Stimulated activated CD8-positive, alpha-beta memory T cell treated with anti-CD3 and anti-CD28 coated beads, Interleukin-15, amount 100 ng/mL, for 4 hours (primary cell): Measurements from ENCODE around the gene NTN3.
"Not testable (repeated sequence)": the region's sequence is repeated elsewhere in the genome, so short reads cannot be mapped to it uniquely, and the experiment has no call there.

Experiments
- DNase-seq, 2 donors: peaks; one replicate each; pipeline ENCODE4 v3.0.0-alpha.2; 2020; ENCODE audit warnings: low read depth in 2 of 2

NTN3 gene

DNA sequence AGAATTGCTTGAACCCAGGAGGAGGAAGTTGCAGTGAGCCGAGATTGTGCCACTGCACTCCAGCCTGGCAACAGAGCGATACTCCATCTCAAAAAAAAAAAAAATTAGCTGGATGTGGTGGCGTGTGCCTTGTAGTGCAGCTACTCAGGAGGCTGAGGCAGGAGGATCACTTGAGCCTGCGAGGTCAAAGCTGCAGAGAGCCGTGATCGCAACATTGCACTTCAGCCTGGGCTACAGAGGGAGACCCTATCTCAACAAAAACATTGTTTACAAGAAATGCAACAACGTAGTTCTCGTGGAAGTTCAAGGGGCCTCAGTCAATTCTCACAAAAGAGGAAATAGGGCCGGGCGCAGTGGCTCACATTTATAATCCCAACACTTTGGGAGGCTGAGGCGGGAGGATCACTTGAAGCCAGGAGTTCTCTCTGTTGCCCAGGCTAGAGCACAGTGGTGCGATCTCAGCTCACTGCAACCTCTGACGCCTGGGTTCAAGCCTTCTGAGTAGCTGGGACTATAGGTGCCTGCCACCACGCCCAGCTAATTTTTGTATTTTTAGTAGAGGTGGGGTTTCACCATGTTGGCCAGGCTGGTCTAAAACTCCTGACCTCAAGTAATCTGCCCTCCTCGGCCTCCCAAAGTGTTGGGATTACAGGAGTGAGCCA lies 29.8 kb upstream of the NTN3 start:
- DNase-seq = not testable (repeated sequence)

DNA sequence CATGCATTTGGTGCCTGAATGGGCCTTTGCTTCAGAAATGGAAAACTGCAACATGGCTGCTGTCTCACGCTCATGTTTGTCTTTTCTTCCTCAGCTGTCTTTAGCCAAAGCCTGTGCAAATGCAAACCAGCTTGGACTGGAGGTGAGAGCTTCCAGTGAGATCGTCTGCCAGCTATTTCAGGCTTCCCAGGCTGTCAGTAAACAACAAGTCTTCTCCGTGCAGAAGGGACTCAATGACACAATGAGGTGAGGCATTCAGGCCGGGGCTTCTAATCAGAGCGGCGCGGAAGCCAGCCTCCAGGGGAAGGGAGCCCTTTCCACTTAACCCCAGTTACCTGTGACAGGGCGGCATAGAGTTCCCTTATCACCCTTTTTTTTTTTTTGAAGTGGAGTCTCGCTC lies 27.5 kb upstream of the NTN3 start:
- DNase-seq = no peak

DNA sequence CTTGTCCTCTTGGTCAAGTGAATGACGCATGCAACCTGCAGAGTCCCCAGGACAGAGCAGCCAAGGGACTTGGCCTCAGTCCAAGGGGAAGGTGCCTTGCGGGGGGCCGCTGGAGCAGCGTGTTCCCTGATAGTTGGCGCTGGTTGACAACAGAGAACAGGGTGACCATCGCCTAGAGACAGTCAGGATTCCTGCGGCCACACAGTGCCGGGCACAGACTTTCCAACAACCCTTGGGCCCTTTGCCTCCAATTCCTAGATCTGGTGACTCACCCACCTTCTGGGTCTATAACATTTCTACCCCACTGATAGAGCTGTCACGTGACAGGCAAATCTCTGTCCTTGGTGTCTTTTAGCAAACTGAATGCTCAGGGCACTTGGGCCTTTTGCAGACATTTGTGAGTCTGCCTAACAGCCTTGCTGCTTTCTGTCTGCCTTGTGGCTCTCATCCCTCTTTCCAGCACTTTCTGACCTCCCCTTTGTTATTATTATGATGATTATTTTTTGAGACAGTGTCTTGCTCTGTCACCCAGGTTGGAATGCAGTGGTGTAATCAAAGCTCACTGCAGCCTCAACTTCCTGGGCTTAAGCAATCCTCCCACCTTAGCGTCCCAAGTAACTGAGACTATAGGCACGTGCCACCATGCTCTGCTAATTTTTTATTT lies 23.0 kb upstream of the NTN3 start:
- DNase-seq = no peak

DNA sequence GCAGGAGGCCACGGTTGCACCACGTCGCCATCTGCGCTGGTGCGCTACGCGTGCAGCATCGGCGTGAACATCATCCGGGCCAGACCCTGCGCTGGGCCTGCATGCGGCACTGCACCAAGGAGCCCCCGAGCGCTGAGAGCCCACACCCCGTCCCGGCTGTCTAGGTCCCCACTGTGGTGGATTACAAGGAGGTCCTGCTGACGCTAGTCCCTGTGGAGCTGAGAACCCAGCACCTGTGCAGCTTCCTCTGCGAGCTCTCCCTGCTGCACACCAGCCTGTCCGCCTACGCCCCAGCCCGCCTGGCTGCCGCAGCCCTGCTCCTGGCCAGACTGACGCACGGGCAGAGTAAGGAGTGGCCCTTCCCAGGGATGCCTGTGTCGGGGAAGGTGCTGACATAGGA lies 22.0 kb upstream of the NTN3 start:
- DNase-seq = no peak

DNA sequence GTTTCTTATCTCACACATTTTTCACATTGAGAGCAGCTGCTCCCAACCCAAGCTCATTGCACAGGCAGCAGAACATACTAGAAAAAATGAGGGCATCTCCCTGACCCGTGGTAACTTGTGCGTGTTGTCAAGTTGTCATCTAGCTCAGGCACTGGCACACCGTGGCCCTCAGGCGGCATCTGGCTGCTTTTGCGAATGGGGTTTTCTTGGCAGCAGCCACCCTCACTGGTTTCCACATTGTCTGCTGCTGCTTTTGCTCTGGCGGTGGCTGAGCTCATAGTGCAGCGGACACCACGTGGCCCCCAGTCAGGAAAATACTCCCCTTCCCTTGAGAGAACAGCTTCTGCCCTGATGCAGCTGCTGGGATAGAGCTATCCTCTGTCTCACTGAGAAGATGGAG lies 20.6 kb upstream of the NTN3 start:
- DNase-seq = no peak

DNA sequence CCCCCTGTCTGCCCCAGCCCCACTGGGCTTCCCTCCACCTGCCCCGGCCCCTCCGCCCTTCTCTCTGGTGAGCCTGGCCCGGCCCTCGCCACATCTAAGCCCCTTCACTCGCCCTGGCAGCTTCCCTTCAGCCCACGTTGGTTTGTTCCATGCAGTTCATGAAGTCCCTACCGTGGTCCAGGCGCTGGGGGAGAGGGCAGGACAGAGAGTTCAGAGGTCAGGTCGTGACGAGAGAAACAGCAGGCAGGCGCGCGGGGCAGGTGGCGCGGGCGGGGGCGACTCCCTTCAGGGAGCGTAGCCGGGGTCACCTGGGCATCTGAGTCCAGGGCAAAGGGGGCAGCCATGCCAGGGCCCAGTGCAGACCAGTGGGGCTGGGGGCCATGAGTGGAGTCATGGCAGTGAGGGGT lies 20.1 kb upstream of the NTN3 start:
- DNase-seq = no peak

DNA sequence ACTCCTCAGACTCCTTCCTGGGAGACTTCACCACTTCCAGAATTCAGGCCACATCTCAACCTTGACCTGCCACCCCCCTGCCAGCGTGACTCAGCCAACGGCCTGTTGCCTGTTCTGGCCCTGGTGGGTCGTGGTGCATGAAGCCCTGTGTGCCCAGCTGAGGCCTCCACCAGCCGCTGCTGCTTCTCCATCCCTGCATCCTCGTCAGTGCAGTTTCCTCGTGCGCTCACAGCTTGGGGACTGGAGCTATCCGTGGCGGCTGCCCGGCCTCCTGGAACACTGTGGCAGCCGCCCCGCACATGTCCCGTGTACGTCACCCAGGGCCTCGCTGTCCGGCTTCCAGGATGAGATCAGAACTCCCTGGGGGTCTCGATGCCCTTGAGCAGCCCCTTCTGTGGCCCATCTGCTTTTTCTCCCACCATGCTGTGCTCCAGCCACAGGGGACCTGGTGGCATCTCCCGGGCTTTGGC lies 19.2 kb upstream of the NTN3 start:
- no peak for DNase-seq

DNA sequence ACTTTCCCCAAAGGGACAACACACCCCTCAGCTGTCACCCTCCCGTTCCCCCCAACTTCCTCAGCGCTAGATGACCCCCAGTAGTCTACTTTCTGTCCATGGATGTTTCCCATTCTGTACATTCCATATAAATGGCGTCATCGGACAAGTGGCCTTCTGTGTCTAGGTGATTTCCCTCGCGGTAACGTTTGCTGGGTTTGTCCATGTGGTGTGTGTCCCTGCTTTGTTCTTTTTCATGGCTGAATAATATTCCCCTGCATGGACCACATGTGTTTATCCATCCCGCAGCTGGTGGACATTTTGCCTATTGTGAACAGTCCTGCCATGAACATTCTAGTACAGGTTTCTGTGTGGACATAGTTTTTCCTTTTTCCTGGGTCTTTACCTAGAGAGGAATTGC lies 18.4 kb upstream of the NTN3 start:
- DNase-seq = no peak

DNA sequence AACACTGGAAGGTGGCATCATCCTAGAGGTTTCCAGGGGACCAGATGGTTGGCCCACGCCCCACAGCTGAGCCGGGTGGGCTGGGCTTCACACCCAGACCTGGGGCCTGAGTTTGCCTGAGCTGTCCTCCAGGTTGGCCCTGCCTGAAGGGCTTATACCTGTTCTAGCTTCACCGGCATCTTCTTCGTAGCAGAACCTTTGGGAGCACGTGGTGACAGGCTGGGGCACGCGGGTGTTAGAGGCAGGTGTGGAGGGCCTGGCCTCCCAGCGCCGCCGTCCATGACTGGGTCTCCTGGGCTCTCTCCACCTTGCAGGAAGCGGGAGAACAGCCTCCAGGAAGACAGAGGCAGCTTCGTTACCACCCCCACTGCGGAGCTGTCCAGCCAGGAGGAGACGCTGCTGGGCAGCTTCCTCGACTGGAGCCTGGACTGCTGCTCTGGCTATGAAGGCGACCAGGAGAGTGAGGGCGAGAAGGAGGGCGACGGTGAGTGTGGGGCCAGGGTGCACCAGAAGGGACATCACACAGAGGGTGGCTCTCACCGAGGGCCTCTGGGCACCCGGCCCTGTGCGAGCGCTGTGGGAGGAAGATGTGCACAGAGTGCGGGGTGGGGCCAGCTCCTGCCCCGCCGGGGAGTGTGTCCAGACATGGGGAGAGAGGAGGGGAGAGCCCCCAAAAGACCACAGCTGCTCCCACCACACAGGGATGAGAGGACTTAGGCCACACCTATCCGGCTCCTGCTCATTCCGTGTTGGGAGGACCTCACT lies 15.8 kb upstream of the NTN3 start:
- no peak for DNase-seq

DNA sequence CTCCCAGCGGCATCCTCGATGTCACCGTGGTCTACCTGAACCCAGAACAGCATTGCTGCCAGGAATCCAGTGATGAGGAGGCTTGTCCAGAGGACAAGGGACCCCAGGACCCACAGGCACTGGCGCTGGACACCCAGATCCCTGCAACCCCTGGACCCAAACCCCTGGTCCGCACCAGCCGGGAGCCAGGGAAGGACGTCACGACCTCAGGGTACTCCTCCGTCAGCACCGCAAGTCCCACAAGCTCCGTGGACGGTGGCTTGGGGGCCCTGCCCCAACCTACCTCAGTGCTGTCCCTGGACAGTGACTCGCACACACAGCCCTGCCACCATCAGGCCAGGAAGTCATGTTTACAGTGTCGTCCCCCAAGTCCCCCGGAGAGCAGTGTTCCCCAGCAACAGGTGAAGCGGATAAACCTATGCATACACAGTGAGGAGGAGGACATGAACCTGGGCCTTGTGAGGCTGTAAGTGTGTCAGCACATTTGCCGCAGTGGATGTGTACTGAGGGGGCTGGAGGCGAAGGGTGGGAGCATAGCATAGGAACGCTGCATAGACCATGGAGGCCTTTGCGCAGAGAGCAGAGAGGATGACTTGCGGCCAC lies 14.4 kb upstream of the NTN3 start:
- DNase-seq = no peak

DNA sequence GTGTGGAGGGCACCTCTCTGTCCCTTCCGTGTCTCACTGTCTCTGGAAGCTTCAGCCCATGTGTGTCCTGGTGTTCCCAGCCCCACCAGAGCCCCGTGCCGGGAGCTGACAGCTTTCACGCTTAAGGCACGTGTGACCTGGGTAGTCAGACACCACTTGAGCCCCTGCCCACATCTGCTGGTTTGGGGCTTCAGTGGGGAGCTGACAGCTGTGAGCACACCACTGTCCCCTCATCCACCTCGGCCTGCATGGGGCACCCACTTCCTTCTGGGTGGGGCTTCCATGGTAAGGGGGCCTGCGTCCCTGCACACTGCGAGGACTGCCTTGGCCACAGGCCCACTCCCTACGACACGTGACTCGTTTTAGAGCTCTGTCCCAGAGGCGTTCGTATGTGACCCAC lies 13.8 kb upstream of the NTN3 start:
- no peak for DNase-seq

DNA sequence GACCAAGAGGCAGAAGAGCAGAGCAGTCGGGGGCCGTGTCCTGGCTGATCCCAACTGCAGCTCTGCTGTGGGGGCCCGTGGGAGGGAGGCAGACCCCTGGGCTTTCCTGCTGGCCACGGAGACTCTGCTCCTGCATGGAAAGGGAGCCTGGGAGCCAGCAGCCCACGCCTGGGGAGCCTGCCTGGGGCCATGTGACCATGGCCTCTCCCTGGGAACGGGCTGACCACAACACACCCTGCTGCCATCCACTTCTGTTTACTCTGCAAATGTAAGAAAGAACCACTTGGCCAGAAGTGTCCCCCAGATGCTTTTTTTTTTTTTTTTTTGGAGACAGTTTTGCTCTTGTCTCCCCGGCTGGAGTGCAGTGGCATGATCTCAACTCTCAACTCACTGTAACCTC lies 13.2 kb upstream of the NTN3 start:
- DNase-seq = no peak

DNA sequence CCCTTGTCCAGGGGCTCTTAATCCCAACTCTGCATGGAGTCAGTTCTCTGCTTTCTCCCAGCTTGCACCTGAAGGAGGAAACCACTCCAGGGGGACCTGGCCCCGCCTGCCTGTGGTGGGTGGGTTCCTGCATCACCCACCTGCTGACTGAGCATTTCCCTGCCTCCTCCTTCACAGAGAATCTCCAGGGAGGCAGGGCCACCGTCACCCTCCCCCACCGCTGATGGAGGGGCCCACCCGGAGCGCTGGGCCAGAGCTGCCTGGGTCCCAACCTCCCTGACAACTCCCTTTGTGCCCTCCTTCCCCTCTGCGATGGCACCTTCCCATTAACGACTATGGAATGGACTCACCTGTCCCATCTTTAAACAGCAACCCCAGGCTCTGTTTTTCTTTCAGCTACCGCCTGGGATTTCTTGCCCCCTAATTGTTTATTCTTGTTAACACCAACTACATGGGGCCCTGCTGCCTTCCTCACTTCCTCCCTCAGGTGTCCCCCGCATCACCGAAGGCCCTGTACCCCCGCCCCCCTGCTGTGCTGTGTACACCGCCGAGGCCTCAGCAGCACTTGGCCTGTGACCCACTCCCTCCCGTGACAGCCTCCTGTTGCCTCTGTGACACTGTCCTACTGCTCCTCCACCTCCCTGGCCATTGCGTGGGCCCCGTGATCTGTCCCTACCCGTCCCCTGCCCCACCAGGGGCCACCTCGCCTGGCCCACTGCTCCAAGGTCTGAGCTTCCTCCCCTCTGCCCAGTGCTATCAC lies 12.0 kb upstream of the NTN3 start:
- no peak for DNase-seq

DNA sequence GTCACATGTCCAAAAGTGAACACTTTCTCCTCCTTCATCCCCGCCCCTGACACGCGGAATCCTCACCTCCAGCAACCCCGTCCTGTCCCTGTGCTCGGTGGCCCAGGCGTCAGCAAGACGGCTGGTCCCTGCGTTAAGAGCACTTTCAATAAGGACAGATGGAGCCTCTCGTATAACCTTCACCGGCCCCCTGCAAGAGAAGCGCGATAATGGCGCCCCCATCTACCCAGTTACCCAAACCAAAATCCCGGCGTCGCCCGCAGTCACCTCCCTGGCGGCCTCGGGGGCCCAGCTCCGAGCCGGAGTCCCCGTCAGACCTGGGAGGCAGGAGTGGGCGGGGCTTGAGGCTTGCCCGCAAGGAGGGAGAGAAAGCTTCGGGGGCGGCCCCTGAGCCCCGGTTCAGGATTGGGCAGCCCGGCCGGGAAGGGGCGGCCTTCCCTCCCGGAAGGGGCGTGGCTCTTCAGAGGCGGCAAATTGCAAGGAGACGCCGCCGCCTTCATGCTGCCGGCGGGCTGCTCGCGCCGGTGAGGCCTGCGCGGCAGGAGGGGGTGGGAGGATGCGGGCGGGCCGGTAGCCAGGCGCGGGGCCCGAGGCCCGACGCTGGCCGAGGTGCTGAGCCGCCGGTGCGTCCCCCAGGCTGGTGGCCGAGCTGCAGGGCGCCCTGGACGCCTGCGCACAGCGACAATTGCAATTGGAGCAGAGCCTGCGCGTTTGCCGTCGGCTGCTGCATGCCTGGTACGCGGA lies 11.3 kb upstream of the NTN3 start, which contains the start of gene TEDC2:
TEDC2 (plus strand) TSS at position 463 of the 744 bp plus-strand sequence; CDS start at position 499, 36 bp downstream.
- peak; percentile 93 to 94 for DNase-seq

DNA sequence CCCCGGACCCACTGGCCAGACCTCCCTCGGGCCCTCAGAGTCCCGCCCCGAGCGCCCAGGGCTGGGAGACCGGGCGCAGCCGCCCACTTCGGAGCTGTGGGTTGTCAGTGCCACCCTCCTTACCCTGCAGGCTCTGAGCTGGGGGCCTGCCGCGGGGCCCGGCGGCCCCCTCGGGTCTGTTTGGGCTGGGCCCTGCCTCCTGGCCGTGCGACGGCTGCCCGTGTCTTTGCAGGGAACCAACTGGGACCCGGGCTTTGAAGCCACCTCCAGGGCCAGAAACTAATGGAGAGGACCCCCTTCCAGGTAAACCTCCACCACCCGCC lies 10.7 kb upstream of the NTN3 start:
- DNase-seq = no peak

DNA sequence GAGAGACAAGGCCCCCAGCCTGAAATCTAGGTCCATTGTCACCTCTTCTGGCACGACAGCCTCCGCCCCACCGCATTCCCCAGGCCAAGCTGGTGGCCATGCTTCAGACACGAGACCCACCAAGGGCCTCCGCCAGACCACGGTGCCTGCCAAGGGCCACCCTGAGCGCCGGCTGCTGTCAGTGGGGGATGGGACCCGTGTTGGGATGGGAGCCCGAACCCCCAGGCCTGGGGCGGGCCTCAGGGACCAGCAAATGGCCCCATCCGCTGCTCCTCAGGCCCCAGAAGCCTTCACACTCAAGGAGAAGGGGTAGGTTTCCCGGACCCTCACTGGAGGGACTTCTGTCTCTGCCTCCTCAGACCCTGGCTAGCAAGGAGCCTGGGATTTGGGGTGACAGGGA lies 10.2 kb upstream of the NTN3 start:
- no peak for DNase-seq

DNA sequence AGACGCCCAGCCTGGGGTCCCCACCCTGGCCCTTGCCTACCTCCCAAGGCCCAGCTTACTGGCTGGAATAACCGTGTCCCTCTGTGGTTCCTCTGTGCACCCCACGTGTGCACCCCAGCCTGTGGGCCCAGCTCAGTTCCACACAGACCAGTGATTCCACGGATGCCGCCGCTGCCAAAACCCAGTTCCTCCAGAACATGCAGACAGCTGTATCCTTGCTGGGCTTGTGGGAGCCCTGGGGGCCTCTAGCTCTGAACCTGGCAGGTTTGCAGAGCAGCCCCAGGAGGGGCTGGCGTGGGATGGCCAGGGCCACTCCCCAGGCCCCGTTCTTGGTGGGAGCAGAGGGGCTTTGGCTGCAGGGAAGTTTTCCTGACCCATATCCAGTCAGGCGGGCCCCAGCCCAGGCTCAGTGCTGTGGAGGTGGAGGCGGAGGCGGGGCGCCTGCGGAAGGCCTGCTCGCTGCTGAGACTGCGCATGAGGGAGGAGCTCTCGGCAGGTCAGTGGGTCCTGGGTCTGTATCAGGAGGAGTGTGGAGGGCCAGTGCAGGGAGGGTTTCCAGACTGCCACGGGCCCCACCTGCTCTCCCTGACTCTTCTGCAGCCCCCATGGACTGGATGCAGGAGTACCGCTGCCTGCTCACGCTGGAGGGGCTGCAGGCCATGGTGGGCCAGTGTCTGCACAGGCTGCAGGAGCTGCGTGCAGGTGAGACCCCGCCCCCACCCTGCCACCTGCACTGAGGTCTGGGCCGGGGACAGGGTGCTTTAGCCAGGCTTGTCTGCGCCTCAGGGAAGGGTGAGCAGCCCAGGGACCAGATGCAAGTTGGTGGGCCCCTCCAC lies 8.8 kb upstream of the NTN3 start:
- DNase-seq = no peak

DNA sequence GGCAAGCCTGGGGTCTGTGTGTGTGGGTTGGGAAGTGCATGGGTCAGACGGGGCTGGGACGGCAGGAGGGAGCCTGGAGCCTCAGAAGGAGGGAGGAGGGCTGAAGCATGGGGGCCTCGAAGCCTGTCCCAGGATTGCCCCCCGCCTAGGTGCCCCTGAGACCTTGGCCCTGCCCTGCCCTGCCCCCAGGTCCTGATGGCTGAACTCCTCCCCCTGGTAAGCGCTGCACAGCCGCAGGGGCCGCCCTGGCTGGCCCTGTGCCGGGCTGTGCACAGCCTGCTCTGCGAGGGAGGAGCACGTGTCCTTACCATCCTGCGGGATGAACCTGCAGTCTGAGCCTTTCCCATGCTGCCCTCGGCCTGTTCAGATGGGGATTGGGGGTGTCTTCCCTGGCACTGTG lies 6.8 kb upstream of the NTN3 start:
- no peak for DNase-seq

DNA sequence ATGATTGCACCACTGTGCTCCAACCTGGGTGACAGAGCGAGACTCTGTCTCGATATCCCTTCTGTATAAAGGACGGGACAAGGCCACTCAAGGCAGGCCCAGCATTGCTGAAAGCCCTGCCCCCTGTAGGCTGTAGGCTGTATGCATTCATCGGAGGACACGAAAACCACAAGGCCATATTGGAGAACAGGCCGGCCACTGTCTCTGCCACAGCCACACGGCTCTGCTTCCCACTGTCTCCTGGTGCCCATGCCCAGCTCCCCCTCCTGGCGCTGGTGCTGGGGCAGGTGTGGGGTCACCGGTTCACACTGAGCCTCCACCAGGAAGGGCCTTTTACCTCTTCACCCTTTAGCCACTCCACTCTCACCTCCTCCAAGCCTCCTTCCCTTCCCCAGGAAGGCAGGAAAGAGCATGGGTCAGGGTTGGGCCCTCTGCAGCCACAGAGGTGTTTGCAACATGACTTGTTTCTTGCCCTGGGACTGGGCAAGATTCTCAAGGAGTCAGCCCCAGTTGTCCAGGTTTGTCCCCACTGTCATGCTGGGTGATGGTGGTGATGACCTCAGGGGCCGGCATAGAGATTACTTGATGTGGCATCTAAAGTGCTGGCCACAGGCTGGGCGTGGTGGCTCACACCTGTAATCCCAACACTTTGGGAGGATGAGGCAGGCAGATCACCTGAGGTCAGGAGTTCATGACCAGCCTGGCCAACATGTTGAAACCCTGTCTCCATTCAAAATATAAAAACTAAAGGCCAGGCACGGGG lies 5.3 kb upstream of the NTN3 start:
- no peak for DNase-seq
